Astrocyte of the hippocampus (primary cell): Measurements from ENCODE around the gene KRTAP10-6.
"Not testable (repeated sequence)": the region's sequence is repeated elsewhere in the genome, so short reads cannot be mapped to it uniquely, and the experiment has no call there.

Experiments used
- DNase-seq: peaks from one replicate; pipeline ENCODE4 v3.0.0; 2011; ENCODE audit warnings: low read depth, low spot score

Gene KRTAP10-6

GRCh38 chr21:44557491-44558328, 34.6 kb downstream of the KRTAP10-6 start:
- no peak for DNase-seq

- DNase-seq = no peak
These were observed 35.4 kb downstream of the KRTAP10-6 start for GRCh38 chr21:44556879-44557278.

GRCh38 chr21:44555200-44555875, 37.0 kb downstream of the KRTAP10-6 start:
- DNase-seq = no peak

GRCh38 chr21:44552681-44553080, 39.6 kb downstream of the KRTAP10-6 start:
- no peak for DNase-seq

GRCh38 chr21:44552136-44552535, 40.2 kb downstream of the KRTAP10-6 start:
- no peak for DNase-seq

- no peak for DNase-seq
These were observed 40.9 kb downstream of the KRTAP10-6 start, which contains the start of gene KRTAP10-2 for GRCh38 chr21:44551340-44551961. Gene KRTAP10-2, minus strand, starts transcription at chr21:44551505. Its CDS starts 47 bp downstream, at chr21:44551458.

- no peak for DNase-seq
These were observed 41.5 kb downstream of the KRTAP10-6 start for GRCh38 chr21:44550807-44551206.

- DNase-seq = not testable (repeated sequence)
These were observed 42.0 kb downstream of the KRTAP10-6 start for GRCh38 chr21:44550285-44550684.

- DNase-seq = no peak
These were observed 42.6 kb downstream of the KRTAP10-6 start for GRCh38 chr21:44549525-44550211.

GRCh38 chr21:44548922-44549321, 43.4 kb downstream of the KRTAP10-6 start:
- DNase-seq = peak; percentile 23

GRCh38 chr21:44548381-44548780, 43.9 kb downstream of the KRTAP10-6 start:
- no peak for DNase-seq

GRCh38 chr21:44547656-44548331, 44.5 kb downstream of the KRTAP10-6 start:
- DNase-seq = no peak

- DNase-seq = no peak
These were observed 47.7 kb downstream of the KRTAP10-6 start for GRCh38 chr21:44544566-44544965.

- no peak for DNase-seq
These were observed 49.6 kb downstream of the KRTAP10-6 start for GRCh38 chr21:44542716-44543115.
